Right hindlimb (tissue), 1 donor: ENCODE results near the gene SLC35F1.
A peak's percentile ranks its signal among the peaks of the same experiment; 100 is the strongest.

Experiments used
- DNase-seq: peaks from one replicate; pipeline ENCODE4 v3.0.0-alpha.2; 2018

SLC35F1 gene

GRCh38 chr6:118128755-118129154, 221.7 kb downstream of the SLC35F1 start:
- no peak for DNase-seq

- no peak for DNase-seq
These were observed 227.1 kb downstream of the SLC35F1 start for GRCh38 chr6:118134206-118134605.

- peak; percentile 17 for DNase-seq
These were observed 227.7 kb downstream of the SLC35F1 start for GRCh38 chr6:118134736-118135135.

GRCh38 chr6:118135371-118135770, 228.3 kb downstream of the SLC35F1 start:
- no peak for DNase-seq

GRCh38 chr6:118141211-118141610, 234.1 kb downstream of the SLC35F1 start:
- no peak for DNase-seq

- no peak for DNase-seq
These were observed 239.5 kb downstream of the SLC35F1 start for GRCh38 chr6:118146584-118146983.

- no peak for DNase-seq
These were observed 240.4 kb downstream of the SLC35F1 start for GRCh38 chr6:118147511-118147910.

GRCh38 chr6:118148561-118148960, 241.5 kb downstream of the SLC35F1 start:
- DNase-seq = no peak

GRCh38 chr6:118152524-118152923, 245.5 kb downstream of the SLC35F1 start:
- DNase-seq = no peak

GRCh38 chr6:118161343-118161742, 254.3 kb downstream of the SLC35F1 start:
- no peak for DNase-seq

GRCh38 chr6:118163542-118163941, 256.5 kb downstream of the SLC35F1 start:
- no peak for DNase-seq

- no peak for DNase-seq
These were observed 258.4 kb downstream of the SLC35F1 start for GRCh38 chr6:118165500-118165899.

GRCh38 chr6:118168421-118168820, 261.4 kb downstream of the SLC35F1 start:
- no peak for DNase-seq

GRCh38 chr6:118171852-118172251, 264.8 kb downstream of the SLC35F1 start:
- DNase-seq = no peak

- DNase-seq = no peak
These were observed 267.0 kb downstream of the SLC35F1 start for GRCh38 chr6:118174071-118174470.

- no peak for DNase-seq
These were observed 270.7 kb downstream of the SLC35F1 start for GRCh38 chr6:118177720-118178119.

- DNase-seq = no peak
These were observed 272.0 kb downstream of the SLC35F1 start for GRCh38 chr6:118179048-118179447.

- no peak for DNase-seq
These were observed 279.9 kb downstream of the SLC35F1 start for GRCh38 chr6:118186672-118187567.

GRCh38 chr6:118187568-118188164, 280.6 kb downstream of the SLC35F1 start:
- no peak for DNase-seq

GRCh38 chr6:118188561-118188960, 281.5 kb downstream of the SLC35F1 start:
- no peak for DNase-seq

GRCh38 chr6:118197539-118197938, 290.5 kb downstream of the SLC35F1 start:
- DNase-seq = no peak

GRCh38 chr6:118198746-118199145, 291.7 kb downstream of the SLC35F1 start:
- DNase-seq = no peak

GRCh38 chr6:118200160-118200559, 293.1 kb downstream of the SLC35F1 start:
- DNase-seq = no peak

GRCh38 chr6:118202517-118202916, 295.5 kb downstream of the SLC35F1 start:
- DNase-seq = no peak
